HG03571 (cell line): ENCODE data around the gene RNF44.
"Not testable (repeated sequence)": the region's sequence is repeated elsewhere in the genome, so short reads cannot be mapped to it uniquely, and the experiment has no call there.

Source experiments
- ATAC-seq: cut with Tn5 transposase; IDR thresholded peaks from one replicate; pipeline ENCODE4 v1.9.1; 2021; ENCODE audit not compliant: unreplicated experiment

RNF44 gene

GRCh38 chr5:176521286-176521685 is 15.9 kb downstream of the RNF44 start:
- no peak for ATAC-seq

DNA sequence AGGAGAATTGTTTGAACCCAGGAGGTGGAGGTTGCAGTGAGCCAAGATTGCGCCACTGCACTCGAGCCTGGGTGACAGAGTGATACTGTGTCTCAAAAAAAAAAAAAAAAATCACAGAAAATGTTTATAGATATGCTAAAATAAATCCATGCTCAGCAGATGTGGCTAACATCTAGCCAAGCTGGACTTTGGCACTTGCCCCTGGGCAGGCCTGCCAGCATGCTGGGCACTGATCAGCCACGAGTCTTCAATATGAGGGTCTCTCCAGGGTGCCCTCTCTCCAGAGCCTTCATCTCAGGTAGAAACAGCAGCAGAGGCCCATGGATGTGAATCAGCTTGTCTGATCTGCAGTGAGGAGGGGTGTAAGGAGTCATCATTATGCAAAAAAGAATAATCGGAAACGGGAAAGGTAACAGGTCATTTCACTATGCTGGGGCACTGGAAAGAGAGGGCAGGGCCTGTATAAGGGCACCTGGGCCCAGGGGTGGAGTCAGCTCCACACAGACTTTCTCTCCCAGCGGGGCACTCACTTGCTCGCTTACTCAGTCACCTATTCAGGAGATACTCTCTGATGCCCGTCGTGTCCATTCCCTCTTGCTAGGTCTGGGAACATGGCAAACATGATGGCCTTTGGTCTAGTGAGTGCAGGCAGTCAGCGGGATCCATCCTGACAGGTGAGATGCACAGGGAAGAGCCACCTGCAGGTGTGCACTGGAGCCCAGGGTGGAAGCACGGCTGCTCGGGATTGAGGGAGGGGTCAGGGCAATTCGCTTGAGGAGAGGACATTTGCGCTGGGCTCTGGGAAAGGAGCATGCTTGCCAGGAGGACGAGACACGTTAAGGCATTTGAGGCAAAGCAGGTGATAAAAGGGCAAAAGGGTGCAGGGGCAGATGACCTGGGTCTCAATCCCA is 17.1 kb downstream of the RNF44 start:
- ATAC-seq, result no peak

GRCh38 chr5:176517053-176517661 is 20.0 kb downstream of the RNF44 start:
- no peak for ATAC-seq

DNA sequence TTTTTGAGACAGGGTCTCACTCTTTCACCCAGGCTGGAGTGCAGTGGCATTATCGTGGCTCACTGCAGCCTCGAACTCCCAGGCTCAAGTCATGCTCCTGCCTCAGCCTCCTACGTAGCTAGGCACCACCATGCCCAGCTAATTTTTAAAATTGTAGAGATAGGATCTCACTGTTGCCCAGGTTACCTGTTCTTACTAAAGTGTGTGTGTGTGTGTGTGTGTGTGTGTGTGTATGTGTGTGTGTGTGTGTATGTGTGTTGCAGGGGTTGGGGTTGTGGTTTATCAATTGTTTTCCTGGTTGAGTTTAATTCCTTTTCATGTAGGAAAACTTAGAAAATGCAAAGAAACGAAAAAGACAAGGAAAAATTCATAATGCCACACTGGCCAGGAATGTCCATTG is 21.8 kb downstream of the RNF44 start:
- ATAC-seq, result no peak

DNA sequence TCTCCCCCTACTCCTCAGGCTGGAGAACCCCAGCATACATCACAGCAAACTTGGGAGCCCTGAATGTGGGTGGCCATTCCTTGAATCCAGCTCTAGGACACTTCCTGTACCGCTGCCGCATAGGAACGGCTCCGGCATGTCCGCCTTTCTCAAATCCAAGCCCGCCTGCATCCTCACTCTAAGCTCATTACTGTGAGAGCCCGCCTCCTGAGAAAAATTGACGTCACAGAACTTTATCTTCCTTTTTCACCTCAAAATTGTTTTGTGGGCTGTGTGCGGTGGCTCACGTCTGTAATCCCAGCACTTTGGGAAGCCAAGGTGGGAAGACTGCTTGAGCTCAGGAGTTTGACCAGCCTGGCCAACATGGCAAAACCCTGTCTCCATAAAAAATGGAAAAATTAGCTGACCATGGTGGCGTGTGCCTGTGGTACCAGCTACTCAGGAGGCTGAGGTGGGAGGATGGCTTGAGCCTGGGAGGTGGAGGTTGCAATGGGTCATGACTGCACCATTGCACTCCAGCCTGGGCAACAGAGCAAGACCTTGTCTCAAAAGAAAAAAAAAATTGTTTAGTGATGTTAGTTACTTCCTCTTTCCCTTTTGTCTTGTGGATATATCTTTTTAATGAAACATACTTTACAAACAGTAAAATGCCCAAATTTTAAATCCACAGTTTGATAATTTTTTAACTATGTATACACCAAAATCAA is 22.8 kb downstream of the RNF44 start:
- ATAC-seq, result no peak

GRCh38 chr5:176513788-176514187 is 23.4 kb downstream of the RNF44 start:
- no peak for ATAC-seq

DNA sequence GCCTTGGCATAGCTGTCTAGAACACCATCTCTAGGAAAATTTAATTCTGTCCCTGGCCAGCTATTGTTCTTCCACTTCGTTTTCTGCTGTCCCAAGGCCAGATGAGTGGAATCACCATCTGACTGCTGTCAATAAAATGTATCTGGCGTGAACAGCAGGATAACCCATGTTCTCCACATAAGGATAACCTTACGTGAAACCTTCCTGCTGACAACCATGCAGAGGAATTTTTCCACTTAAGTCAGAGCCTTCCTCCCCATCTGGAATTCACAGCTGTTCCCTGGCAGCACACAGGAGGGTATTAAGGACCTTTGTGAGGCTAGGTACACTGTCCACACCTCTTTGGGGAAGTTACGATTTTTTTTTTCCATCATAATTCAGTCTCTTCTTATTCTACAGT is 28.6 kb downstream of the RNF44 start:
- no peak for ATAC-seq

DNA sequence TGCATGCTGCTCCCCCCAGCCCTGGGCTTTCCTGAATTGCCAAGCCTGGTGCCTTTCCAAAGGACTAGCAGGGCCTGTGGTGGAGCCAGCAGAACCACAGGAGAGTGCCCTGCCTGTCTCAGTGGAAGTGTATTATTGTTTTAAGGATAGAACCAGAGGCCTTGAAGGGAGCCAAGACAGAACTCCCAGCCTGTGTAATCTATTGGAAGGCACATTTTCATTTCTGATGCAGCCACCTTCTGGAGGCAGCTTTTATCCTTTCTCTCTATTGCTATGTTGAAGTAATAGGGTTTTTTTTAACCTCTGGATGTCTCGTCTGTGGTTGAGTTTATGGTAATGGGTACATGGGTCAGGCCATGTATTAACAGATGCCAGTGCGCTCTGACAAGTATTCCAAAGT is 29.3 kb downstream of the RNF44 start:
- ATAC-seq, result no peak

GRCh38 chr5:176503496-176503895 is 33.7 kb downstream of the RNF44 start:
- no peak for ATAC-seq

GRCh38 chr5:176501333-176501732 is 35.9 kb downstream of the RNF44 start:
- ATAC-seq, result no peak

GRCh38 chr5:176500511-176500910 is 36.7 kb downstream of the RNF44 start:
- ATAC-seq, result no peak

GRCh38 chr5:176499273-176499672 is 37.9 kb downstream of the RNF44 start:
- no peak for ATAC-seq

DNA sequence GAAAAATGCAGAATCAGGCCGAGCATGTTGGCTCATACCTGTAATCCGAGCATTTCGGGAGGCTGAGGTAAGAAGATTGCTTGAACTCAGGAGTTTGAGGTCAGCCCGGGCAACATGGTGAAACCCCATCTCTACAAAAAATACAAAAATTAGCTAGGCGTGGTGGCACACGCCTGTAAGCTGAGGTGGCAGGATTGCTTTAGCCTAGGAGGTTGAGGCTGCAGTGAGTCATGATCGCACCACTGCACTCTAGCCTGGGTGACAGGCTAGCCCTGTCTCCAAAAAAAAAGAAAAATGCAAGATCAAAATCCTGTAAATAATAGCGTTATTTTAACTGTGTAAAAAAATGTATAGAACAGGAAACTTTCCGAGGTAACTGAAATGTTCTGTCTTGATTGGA is 39.4 kb downstream of the RNF44 start:
- no peak for ATAC-seq

- ATAC-seq, result no peak
These were observed 44.8 kb downstream of the RNF44 start for GRCh38 chr5:176492431-176492830.

DNA sequence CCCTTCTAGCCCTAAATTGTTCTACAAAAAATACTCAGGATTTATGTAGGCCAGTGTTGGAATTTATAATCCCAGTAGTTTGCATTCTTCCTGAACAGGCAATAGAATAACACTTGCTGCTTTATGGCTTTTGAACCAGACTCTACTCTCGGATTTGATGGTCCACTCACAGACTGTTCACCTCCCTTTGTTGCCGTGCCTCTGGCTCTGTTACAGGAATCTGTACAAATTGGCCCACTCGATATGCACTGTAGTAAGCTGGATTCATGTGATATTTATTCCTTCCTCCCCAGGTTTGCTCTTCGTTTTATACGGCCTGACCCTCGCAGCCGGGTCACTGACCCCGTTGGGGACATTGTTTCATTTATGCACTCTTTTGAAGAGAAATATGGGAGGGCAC is 45.3 kb downstream of the RNF44 start:
- ATAC-seq, result no peak

DNA sequence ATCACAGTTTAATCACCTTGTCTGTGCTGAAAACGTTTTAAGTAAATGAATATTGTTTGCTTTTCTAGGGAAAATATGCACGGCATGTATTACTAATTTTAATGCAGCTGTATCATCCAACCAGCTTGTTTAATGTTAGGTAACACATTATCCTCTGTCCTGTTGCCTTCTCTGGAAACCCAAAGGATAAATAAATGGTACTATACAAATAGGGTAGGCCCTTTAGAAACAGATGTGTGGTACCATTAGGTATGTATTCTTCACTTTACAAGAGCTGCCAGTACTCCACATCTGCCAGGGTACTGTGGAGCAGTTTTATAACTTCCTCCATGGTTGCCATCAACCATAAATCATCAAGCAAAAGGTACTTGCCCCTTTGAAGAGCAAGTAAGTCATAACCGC is 46.1 kb downstream of the RNF44 start:
- no peak for ATAC-seq

GRCh38 chr5:176490301-176490700 is 46.9 kb downstream of the RNF44 start:
- no peak for ATAC-seq

- ATAC-seq, result no peak
These were observed 48.1 kb downstream of the RNF44 start for GRCh38 chr5:176489077-176489476.

GRCh38 chr5:176487160-176487559 is 50.0 kb downstream of the RNF44 start:
- ATAC-seq, result not testable (repeated sequence)

DNA sequence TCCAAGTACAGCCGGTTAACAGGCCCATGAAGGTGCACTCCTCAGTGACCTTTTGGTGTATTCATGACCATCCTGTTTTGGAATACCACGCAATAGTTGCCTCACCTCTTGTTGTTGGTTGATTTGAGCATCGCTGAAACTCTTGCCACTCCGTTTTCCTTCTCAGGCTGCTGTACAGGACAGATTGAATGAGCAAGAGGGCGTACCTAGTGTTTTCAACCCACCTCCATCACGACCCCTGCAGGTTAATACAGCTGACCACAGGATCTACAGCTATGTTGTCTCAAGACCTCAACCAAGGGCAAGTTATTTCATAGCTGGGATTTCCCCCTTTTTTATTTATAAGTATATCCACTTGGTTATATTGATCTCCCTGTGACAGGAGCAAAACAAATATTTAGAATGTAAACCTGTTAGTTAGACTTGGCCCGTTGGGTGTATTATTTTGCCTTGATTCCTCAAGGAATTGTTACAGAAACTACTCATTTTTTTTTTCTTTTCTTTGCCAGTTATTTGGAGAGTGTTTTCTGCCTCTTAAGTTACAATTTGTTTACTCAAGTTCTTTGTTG is 50.9 kb downstream of the RNF44 start:
- no peak for ATAC-seq

DNA sequence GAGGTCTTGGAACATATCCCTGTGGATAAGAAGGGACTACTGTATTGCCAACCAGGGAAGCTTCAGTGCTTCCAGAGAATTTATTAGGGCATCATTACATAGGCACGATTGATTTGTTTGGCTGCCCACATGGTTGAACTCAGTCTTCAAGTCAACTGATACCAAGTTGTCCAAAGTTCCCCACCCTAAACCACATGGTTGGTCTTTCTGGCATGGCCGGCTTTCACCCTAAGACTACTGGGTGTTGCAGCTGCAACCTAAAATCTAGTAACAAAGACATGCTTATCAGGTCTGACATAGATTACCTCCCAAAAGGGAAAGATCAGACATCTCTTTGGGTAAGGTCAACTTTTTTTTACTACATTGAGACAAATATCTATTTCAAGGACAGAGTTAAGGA is 52.0 kb downstream of the RNF44 start:
- no peak for ATAC-seq

DNA sequence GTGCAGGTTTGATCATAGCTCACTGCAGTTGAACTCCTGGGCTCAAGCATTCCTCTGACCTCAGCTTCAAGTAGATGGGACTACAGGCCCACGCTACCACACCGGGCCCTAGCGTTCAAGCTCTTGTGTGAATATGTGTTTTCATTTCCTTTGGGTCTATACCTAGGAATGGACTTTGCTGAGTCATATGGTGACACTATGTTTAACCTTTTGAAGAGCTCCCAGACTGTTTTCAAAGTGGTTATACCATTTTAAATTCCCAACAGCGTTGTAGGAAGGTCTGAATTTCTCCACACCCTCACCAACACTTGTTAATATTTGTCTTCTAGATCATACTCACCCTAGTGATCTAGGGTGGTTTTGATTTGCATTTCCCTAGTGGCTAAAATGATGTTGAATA is 55.5 kb downstream of the RNF44 start:
- ATAC-seq, result no peak
